GM18502 (cell line): ENCODE measurements around the gene OR5M10.
"Not testable (repeated sequence)": the region's sequence is repeated elsewhere in the genome, so short reads cannot be mapped to it uniquely, and the experiment has no call there.

ENCODE experiments used
- ATAC-seq: cut with Tn5 transposase; IDR thresholded peaks from one replicate; pipeline ENCODE4 v1.9.1; 2021; ENCODE audit warnings: mild to moderate bottlenecking; ENCODE audit not compliant: unreplicated experiment, poor library complexity

The OR5M10 gene

DNA sequence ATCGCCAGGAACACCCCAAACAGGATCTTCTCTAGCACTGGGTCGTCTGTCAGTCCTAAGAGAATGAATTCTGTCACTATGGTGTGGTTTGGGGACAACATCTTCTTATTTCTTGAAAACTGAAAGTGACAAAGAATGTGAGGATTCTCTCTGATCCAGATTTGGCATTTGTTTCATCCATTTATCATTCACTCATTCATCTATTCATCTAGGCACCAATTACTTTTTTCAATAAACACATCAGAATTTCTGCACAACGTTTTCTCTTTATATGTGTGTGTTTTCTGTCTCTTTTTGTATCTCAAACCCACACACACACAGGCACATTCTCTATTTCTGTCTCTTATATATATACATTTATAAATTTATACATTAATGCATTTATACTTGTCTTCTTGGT lies at the start of gene OR5M10:
OR5M10 (minus strand) TSS at position 101 of the 400 bp plus-strand sequence; CDS start at position 101, 0 bp downstream.
- no peak for ATAC-seq

DNA sequence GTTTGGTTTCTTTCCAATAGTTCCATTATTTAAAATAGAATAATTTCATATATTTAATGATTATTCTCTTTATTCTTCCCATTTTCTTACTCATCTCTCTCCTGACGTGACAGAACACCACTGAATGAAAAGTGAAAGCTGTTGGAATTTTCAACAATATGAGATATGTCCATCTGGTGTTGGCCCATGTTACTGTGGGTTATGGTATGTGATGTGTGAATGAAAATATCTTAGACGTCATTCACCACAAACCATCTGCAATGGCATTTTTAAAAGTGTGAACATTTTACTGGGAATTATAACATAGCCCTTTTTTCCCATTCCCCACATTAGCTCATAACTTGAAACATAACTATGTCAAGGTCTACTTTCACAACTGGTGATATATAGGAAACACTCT lies 48.4 kb upstream of the OR5M10 start:
- ATAC-seq, result no peak

DNA sequence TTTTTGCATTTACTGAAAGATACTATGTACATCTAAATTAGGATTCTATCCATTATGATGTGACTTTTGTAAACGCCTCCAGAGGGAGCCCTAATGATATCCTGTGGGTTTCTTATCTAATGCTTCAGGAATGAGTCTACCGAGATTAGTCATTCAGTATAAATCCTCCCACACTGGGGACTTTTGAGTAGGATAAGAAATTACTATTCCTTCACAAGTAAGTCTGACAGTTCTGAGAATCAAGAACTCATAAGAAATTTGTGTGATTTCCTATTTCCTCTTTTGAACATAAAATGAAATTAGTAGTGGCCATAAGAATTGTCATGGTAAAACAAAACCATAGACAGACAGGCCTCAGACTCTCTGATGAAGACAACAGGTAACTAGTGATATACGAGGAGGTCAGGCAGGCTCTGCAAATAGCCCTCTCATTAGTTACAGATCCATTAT lies 47.2 kb upstream of the OR5M10 start:
- peak; percentile 85 for ATAC-seq

DNA sequence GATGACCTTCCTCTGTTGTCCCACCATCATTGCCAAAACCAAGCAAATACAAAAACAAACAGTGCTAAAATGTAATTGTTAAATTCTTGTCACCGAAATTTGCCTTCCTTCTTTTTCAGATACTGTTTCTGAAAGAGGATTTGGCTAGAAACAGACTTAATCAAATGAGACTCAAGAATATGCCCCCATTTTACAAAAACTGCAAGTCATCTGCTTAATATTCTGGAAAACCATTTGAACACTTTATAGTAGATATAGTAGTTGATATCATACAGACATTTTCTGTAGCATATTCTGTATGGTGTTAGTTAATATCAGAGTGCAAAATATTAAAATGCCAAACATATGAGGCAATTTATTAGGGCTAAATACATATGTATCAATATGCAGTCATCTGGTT lies 33.7 kb upstream of the OR5M10 start:
- no peak for ATAC-seq

DNA sequence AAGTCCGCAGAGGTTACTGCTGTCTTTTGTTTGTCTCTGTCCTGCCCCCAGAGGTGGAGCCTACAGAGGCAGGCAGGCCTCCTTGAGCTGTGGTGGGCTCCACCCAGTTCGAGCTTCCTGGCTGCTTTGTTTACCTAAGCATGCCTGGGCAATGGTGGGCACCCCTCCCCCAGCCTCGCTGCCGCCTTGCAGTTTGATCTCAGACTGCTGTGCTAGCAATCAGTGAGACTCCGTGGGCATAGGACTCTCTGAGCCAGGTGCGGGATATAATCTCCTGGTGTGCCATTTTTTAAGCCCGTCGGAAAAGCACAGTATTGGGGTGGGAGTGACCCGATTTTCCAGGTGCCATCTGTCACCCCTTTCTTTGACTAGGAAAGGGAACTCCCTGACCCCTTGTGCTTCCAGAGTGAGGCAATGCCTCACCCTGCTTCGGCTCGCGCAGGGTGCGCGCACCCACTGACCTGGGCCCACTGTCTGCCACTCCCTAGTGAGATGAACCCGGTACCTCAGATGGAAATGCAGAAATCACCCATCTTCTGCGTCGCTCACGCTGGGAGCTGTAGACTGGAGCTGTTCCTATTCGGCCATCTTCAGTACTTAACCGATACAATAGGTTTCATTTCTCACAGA lies 14.7 kb upstream of the OR5M10 start:
- not testable (repeated sequence) for ATAC-seq

DNA sequence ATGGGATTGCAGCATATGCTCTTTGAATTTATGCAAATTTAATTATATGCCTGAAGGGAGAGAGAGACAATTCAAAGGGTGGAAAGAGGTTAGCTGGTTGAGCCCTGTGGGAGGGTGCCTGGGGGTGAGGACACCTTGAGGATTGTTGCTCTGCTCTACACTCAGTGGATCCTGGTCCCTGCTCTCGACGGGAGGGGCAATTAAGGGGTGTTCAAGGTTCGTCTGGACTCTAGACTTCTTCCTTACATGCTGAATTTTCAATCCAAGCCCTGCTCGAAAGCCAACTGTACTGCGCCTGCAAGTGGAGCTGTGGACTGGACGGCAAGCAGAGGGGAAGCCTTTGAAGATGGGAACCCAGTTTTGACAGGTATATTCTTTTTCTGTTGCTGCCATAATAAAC lies 18.9 kb downstream of the OR5M10 start:
- no peak for ATAC-seq

DNA sequence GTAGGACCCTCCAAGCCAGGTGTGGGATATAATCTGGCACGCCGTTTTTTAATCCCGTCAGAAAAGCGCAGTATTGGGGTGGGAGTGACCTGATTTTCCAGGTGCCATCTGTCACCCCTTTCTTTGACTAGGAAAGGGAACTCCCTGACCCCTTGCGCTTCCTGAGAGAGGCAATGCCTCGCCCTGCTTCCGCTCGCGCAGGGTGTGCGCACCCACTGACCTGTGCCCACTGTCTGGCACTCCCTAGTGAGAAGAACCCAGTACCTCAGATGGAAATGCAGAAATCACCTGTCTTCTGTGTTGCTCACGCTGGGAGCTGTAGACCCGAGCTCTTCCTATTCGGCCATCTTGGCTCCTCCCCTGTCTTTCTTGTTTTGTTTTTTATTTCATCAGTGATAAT lies 22.8 kb downstream of the OR5M10 start:
- ATAC-seq, result not testable (repeated sequence)

GRCh38 chr11:56545531-56545930 lies 32.0 kb downstream of the OR5M10 start:
- ATAC-seq, result no peak

GRCh38 chr11:56543739-56544138 lies 33.8 kb downstream of the OR5M10 start:
- ATAC-seq, result no peak

GRCh38 chr11:56543157-56543556 lies 34.4 kb downstream of the OR5M10 start, which contains the start of gene OR5M11:
Gene OR5M11 (minus strand): TSS chr11:56543257. CDS start chr11:56543257, 0 bp downstream.
- ATAC-seq, result no peak

GRCh38 chr11:56533054-56533740 lies 44.3 kb downstream of the OR5M10 start:
- ATAC-seq, result no peak

DNA sequence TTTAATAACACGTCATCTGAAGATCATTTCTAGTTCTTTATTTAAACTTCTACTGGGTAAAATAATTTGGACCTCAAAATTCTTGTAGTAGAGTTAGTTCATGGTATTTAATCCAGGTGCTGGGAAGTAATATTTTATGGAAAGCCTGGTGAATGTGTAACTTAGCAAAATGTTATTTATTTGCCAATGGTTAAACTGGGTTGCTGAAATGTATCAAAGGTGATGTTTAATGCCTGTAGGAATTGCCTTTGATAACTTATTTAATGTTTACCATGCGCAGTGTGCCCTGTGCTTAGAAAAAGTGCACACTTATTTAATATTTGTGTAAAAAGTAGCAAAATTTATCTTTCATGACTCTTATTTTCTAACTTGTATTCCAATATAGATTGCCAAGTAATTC lies 45.7 kb downstream of the OR5M10 start:
- ATAC-seq, result no peak
